HT1080 (cell line): ENCODE results near the gene SIKE1. TPM values are rescaled to one million over a fixed set of nuclear protein-coding genes. Genes with fewer than 3 reads are reported as not detected.
"Not testable (repeated sequence)": the region's sequence is repeated elsewhere in the genome, so short reads cannot be mapped to it uniquely, and the experiment has no call there.

Experiments
- DNase-seq: peaks from one replicate; pipeline ENCODE4 v3.0.0-alpha.2; 2015; ENCODE audit warnings: low read depth
- polyA plus RNA-seq, 2 experiments: library from polyadenylated mRNA; depleted of rRNA; stranded (reverse); fragments of >200 nt; gene quantifications; 2 replicates each; pipeline ENCODE4 v1.2.3, GENCODE V29; 2015
- total RNA-seq: library from RNA; depleted of rRNA; stranded (reverse); fragments of >200 nt; shearing (Covaris generic); gene quantifications from 2 replicates; pipeline ENCODE4 v1.2.3, GENCODE V29; 2014; rRNA removed

SIKE1 gene
- 75.9 and 87.6 TPM in 2 replicates for total RNA-seq
- 40.6 and 50.2 TPM in 2 replicates for polyA plus RNA-seq (2015; cell fraction: cytosol; rRNA removed)
- polyA plus RNA-seq (2015; cell fraction: nucleus; rRNA removed) = 37.4 and 46.1 TPM in 2 replicates

DNA sequence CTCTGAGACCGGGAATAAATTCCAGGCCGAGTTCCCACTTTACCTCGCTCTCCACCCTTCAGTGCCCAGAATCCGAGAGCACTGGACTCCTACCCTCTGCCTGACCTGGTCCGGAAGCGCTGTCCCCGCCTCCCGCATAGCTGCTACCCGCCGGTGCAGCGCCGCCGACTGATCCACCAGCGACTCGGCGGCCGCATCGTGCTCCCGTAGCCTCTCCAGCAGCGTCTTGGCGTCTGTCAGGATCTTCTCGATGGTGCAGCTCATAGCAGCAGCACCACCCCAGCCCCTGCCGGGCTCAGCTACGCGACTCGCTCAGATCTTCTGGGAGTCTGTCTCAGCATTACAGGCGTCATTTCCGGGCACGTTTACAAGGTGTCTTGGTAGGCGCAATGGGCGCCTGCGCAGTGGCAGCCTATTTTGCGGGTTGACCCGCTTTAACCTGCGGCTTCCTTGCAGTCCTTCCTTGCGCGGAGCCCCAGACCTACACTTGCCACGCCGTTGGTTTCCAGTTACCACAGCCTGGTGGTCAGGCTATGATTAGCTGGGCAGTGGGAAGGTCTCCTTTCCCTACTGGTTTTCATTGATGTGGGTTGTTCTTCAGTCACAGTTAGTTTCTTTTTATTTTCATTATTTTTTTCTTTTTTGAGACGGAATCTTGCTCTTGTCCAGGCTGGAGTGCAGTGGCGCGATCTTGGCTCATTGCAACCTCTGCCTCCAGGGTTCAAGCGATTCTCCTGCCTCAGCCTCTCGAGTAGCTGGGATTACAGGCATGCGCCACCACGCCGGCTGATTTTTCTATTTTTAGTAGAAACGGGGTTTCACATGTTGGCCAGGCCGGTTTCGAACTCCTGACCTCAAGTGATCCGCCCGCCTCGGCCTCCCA, at the start of gene SIKE1:
Gene SIKE1 (minus strand): TSS at position 342 of the 883 bp plus-strand sequence. CDS start 78 bp downstream, at position 264.
- DNase-seq = peak; percentile 94

DNA sequence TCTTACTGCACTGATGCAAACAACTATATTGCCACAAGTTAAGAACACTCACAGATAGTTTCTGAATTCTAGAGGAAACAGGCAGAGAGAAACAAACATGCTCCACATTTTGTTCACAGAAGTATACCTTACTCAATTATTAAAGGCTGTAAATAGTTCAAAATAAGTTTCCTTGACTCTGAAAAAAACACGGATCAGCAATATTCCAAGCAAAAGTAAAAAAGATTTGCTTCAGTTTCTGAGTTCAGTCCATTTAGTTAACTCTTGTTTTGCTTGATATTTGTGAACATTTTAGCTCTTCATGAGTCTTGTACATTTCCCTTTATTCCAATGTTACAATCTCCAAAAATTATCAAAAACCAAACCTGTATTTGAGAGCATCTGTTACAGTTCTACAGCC, 49.6 kb upstream of the SIKE1 start:
- DNase-seq = not testable (repeated sequence)

- peak; percentile 79 for DNase-seq
Observed at GRCh38 chr1:114828251-114828650, 47.8 kb upstream of the SIKE1 start.

DNA sequence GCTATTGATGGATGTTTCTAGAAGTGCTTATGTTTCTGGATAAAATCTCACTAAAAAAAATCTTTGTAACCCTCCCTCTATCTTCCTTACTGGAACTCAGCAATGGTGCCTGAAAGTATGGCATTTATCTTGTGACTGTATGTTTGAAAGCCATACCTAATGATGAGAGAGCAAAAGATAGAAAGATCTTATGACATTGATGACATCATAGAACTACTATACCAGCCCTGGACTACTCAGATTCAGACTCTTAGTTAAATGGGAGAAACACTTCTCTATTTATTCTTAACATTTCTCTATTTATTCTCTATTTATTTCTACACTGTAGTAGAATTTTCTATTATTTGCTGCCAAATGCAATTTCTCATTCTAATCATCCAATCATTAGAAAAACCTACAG, 41.5 kb upstream of the SIKE1 start:
- DNase-seq = no peak

- DNase-seq = no peak
Observed at GRCh38 chr1:114820392-114820791, 39.9 kb upstream of the SIKE1 start.

GRCh38 chr1:114819869-114820268, 39.4 kb upstream of the SIKE1 start:
- DNase-seq = no peak

DNA sequence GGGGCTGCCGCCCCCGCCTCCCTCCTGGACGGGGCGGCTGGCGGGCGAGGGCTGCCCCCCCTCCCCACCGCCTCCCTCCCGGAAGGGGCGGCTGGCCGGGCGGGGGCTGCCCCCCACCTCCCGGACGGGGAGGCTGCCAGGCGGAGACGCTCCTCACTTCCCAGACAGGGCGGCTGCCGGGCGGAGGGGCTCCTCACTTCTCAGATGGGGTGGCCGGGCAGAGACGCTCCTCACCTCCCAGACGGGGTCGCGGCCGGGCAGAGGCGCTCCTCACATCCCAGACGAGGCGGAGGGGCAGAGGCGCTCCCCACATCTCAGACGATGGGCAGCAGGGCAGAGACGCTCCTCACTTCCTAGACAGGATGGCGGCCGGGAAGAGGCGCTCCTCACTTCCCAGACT, 24.0 kb upstream of the SIKE1 start:
- not testable (repeated sequence) for DNase-seq

- peak; percentile 45 for DNase-seq
Observed at GRCh38 chr1:114803001-114803400, 22.5 kb upstream of the SIKE1 start.

DNA sequence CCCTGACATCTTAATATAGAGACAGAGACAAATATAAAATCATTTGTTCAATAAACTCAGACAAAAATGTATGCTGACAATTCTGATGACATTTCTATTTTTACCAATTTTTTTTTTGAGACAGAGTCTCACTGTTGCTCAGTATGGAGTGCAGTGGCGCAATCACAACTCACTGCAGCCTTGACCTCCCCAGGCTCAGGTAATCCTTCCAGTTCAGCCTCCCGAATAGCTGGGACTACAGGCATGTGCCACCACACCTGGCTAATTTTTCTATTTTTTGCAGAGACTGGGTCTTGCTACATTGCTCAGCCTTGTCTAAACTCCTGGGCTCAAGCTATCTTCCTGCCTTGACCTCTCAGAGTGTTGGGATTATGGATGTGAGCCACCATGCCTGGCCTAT, 13.6 kb upstream of the SIKE1 start:
- DNase-seq = no peak

DNA sequence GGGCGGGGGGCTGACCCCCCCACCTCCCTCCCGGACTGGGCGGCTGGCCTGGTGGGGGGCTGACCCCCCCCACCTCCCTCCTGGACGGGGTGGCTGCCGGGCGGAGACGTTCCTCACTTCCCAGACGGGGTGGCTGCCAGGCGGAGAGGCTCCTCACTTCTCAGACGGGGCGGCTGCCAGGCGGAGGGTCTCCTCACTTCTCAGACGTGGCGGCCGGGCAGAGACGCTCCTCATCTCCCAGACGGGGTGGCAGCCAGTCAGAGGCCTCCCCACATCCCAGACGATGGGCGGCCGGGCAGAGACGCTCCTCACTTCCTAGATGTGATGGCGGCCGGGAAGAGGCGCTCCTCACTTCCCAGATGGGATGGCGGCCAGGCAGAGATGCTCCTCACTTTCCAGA, 10.1 kb upstream of the SIKE1 start:
- DNase-seq = not testable (repeated sequence)

DNA sequence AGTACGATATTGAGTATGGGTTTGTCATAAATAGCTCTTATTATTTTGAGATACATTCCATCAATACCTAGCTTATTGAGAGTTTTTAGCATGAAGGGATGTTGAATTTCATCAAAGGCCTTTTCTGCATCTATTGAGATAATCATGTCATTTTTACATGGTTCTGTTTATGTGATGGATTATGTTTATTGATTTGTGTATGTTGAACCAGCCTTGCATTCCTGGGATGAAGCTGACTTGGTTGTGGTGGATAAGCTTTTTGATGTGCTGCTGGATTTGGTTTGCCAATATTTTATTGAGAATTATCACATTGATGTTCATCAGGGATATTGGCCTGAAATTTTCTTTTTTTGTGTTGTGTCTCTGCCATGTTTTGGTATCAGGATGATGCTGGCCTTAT, 6.0 kb upstream of the SIKE1 start:
- not testable (repeated sequence) for DNase-seq

DNA sequence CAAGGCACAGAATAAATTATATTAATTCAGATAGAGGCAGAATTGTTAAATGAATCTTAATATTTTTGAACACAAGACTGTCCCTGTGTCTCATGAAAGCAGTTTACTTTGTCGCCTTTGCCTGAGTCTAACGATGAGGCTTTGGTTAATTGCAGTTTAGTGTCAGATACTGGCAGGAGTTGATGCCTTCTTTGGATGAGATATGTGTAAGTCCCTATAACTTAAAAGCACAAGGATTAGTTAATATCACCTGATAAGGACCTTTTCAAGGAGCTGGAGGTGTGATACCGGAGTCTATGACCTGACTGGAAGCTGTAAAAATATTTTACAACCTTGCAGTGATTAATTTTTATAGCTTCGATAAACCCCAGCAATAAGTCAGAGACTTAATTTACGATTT, 2.0 kb upstream of the SIKE1 start:
- no peak for DNase-seq

GRCh38 chr1:114779722-114780121, 763 bp downstream of the SIKE1 start:
- no peak for DNase-seq

DNA sequence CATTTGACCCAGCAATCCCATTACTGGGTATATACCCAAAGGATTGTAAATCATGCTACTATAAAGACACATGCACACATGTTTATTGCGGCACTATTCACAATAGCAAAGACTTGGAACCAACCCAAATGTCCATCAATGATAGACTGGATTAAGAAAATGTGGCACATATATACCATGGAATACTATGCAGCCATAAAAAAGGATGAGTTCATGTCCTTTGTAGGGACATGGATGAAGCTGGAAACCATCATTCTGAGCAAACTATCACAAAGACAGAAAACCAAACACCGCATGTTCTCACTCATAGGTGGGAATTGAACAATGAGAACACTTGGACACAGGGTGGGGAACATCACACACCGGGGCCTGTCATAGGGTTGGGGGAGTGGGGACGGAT, 3.8 kb downstream of the SIKE1 start:
- not testable (repeated sequence) for DNase-seq

- DNase-seq = no peak
Observed at GRCh38 chr1:114771992-114772391, 8.5 kb downstream of the SIKE1 start.

DNA sequence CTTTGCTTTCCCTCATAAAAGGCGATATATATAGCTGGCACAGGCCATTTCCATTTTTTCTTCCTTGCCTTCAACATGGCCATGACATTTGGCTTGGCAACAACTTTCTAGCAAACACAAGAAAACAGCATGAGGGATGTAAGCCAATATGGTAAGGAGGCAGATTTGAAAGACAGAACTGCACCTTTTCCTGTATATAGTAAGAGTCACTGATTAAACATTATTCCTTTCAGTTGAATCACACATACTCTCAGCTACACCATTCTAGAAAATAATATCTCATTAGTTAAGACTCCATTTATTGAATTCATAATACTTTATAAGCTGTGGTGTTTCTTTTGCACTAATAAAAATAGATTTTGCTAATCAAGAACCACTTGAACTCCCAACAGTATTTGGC, 9.5 kb downstream of the SIKE1 start:
- no peak for DNase-seq

DNA sequence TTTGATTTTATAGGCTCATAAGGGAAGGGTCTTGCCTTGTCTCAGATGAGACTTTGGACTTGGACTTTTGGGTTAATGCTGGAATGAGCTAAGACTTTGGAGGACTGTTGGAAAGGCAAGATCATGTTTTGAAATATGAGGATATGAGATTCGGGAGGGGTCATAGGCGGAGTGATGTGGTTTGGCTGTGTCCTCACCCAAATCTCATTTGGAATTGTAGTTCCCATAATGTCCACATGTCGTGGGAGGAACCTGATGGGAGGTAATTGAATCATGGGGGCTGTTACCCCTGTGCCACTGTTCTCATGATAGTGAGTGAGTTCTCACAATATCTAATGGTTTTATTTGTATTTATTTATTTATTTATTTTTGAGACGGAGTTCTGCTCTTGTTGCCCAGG, 15.8 kb downstream of the SIKE1 start:
- DNase-seq = no peak

- peak; percentile 55 for DNase-seq
Observed at GRCh38 chr1:114758256-114758832, 22.1 kb downstream of the SIKE1 start.

DNA sequence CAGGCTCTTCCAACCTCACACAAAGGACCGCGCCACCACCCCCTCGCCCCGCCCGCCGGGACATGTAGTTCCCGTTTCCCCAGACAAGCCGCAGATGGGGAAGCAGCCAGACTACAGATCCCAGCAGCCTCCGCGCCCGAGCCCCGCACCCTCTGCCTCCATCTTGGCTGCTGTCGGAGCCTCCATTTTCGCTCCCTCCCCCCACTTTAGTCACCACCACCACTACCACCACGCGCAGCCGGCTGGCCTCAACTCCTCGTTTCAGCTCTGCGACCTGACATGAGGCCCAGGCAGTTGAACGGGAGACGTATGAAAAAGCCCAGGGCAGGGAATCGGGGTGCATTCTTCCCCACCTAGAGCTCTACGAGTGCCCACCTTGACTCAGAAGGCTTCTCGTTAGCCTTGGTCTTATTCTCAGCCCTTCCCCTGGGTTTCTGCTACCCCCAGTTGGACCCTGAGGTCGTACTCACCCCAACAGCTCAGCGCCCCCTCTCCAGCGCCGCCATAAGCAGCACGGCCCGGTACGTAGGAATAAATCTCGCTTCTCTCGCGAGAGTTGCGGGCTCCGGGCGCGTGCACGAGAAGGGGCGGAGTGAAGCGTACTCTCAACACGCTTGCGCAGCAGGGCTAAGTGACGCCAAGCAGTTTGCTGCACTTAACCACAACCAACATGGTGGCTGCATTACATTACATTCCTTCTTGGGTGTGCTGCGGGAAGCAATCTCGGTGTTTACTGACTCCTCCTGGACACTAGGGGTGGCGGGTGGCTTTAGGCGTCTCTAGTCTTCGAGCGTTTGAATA, 22.8 kb downstream of the SIKE1 start, which contains the start of gene CSDE1:
Gene CSDE1 (minus strand): TSS at position 530 of the 801 bp plus-strand sequence. CDS start 18,094 bp downstream, outside the sequence.
- peak; percentile 94 for DNase-seq

DNA sequence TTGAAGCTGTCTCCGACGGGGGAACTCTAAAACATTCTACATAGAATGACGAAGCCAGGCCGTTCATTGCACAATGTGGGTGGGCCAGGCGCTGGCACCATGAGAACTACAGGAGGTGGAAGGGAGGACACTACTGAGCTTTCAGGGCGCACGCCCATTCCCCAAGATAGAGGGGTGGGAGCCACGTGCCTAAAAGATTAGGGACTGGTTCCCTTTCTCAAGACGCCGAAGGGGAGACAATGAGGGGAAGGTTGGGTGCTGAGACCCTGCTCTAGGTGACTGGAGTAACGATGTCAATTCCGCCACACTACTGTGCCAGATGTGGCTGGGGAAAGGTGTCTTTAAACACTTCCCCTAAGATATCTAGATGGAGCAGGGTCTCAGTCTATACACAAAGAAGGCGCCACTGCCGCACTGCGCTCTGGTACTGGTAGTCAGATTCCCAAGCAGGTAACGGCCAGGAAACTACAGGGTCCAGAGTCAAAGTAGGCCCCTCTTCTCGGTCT, 23.5 kb downstream of the SIKE1 start:
- no peak for DNase-seq
